ENCODE measurements around the gene TMEM117.

TMEM117 gene

DNA sequence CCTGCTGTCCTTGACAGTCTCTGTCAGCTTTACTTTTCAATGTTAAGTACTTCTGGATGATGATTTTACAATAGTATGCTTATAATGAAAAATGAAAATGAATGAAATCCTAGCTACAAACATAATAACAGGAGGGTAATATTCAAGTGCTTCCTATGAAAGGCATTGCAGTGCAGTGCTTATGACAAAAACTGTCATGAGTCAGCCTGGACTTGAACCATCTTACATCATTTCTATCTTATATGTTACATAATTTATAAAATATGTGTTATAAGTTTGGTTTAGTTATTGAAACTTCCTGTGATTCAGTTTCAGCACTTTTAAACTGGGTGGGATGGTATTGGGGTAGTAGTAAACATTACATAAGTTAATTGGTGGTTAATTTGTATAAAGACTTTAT is 451.7 kb downstream of the TMEM117 start:
- ATAC-seq (replicated peaks) (no peak), DNase-seq (no peak)
- no peaks in the 10 kb centered on the region for H3K36me3 Mint-ChIP-seq (ENCODE audit: insufficient read depth)
- peaks cover 4 to 10% of the 10 kb centered on the region in 2 donors for H3K9me3 Mint-ChIP-seq
- H3K4me3 Mint-ChIP-seq: no peak overlapping the region
- no peaks in the 10 kb centered on the region for H3K27me3 Mint-ChIP-seq
- H3K27ac Mint-ChIP-seq: no peak overlapping the region
- H3K4me1 Mint-ChIP-seq (ENCODE audit: low read depth in 2 of 2): peaks cover 9 to 17% of the 10 kb centered on the region in 2 donors

DNA sequence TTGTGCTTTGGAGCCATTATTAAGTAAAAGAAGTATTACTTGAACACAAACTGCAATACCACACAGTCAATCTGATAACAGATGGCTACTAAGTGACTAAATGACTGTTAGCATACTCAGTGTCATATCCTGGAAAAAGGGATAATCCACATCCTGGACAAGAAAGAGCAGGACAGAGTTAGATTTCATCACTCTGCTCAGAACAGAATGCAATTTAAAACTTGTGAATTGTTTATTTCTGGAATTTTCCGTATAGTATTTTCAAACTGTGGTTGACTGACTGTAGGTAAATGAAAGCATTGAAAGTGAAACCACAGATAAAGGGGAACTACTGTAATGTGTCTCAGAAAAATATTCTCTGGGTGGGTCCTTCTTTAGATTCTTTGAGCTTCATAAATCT is 458.8 kb downstream of the TMEM117 start:
- DNase-seq: no peak
- Mint-ChIP-seq H3K27me3 (no peaks in the 10 kb centered on the region), H3K9me3 (peaks cover 6 to 19% of the 10 kb centered on the region in 2 donors), H3K4me1 (ENCODE audit: low read depth in 2 of 2) (no peaks in the 10 kb centered on the region), H3K4me3 (no peak overlapping the region), H3K27ac (no peak overlapping the region), H3K36me3 (ENCODE audit: insufficient read depth) (no peaks in the 10 kb centered on the region)
- no peak for ATAC-seq (replicated peaks)

DNA sequence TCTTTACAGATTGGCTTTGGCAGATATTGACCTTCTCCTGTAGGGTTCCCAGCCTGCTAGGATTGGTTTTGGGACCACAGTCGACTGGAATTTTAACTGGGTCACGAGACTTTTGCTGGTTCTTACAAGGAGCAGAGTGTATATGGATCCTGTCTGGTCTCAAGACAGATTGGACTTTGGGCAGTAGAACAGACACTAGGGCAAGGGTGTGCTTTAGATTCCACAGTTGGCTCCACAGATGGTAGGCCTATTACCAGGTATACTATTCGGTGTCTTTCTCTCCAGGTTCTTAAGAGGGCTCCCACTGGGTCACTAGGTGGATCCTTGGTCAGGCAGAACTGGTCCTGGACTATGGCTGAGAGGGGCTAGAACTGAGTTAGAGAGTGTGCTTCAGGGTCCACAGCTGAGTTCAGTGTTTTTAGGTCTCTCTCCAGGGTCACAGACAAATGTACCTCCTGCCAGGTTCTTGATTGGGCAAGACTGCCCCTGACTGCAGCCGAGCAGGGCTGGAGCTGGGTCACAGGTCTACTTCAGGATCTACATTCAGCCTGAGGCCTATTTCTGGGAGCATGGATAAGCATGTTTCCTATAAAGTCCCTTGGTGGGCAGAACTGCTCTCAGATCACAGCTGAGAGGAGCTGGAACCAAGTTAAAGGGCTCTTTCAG is 460.2 kb downstream of the TMEM117 start:
- H3K4me1 Mint-ChIP-seq (ENCODE audit: low read depth in 2 of 2): no peaks in the 10 kb centered on the region
- H3K4me3 Mint-ChIP-seq: no peak overlapping the region
- DNase-seq (no peak), ATAC-seq (replicated peaks) (no peak)
- H3K27me3 Mint-ChIP-seq: no peaks in the 10 kb centered on the region
- H3K27ac Mint-ChIP-seq: no peak overlapping the region
- H3K36me3 Mint-ChIP-seq (ENCODE audit: insufficient read depth): no peaks in the 10 kb centered on the region
- H3K9me3 Mint-ChIP-seq: peaks cover 6 to 9% of the 10 kb centered on the region in 2 donors

DNA sequence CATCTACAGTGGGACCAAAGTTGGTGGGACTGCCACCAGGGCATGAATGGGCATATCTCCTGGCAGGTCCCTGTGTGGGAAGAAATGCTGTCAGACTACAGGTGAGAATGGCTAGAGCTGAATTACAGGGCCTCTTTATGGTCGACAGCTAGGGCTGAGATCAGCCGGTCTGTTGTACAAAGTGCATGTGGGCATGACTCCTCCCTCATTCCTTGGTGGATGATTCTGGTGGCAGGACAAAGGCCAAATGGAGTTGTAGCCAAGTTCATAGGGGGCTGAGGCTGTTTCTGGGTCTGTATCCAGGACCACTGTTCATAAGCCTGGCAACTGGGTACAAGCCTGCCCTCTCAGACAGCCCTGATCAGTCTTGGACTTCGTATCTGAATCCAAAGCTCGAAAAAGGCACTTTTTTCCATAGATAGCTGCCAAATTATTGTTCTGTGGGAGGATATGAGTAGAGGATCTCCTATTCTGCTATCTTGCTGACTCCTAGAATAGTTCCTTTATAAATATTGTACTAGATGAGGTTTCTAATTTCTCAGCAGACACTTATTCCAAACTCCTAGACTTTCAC is 460.8 kb downstream of the TMEM117 start:
- H3K4me3 Mint-ChIP-seq: no peak overlapping the region
- H3K27ac Mint-ChIP-seq: no peak overlapping the region
- H3K36me3 Mint-ChIP-seq (ENCODE audit: insufficient read depth): no peaks in the 10 kb centered on the region
- H3K27me3 Mint-ChIP-seq: no peaks in the 10 kb centered on the region
- H3K9me3 Mint-ChIP-seq: peaks cover 6 to 9% of the 10 kb centered on the region in 2 donors
- DNase-seq (no peak), ATAC-seq (replicated peaks) (no peak)
- no peaks in the 10 kb centered on the region for H3K4me1 Mint-ChIP-seq (ENCODE audit: low read depth in 2 of 2)

DNA sequence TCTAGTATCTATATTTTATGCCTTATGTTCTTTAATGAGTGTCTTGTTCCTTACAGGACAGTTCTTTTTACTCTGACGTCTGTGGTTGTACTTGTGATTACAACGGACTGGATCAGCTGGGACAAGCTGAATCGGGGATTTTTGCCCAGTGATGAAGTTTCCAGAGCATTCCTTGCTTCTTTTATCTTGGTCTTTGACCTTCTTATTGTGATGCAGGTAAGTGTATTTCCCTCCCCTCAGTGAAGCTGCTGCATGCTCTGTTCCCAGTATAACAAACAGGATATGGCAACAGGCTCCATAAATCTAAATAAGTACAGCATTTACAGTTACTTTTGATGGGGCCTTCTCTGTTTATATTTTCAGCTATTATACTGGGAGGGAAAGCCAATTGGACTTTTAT is 463.6 kb downstream of the TMEM117 start:
- no peak for DNase-seq
- peaks cover 6 to 9% of the 10 kb centered on the region in 2 donors for H3K9me3 Mint-ChIP-seq

DNA sequence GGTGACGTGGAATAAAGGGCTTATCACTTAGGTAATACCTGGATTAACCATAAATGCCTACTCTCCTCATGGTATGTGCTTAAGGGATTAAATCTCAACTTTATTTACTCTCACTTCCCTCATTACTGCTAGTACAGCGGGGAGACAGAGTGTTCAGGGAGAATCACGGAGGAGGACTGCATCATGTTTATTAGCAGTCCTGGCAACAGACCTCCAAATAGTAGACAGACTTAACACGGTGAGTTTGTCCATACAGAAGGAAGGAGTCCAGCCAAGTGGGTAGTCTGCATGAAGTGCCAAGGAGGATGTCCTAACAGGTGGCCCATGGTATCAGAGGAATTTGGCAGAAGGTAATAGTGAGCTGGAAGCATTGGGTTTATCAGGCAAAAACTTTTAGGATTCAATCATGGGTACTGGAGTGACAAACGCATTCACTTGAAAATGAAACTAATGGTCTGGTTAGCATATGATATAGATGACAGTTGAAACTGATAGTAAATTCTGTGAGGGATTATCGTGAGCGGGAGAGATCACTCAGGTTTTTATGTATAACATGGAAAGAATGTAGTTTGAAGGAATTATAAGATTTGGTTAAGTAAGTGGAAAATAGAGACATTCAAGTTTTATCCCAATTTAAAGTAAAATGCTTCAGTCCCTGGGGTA is 471.8 kb downstream of the TMEM117 start:
- H3K36me3 Mint-ChIP-seq (ENCODE audit: insufficient read depth): no peaks in the 10 kb centered on the region
- H3K27ac Mint-ChIP-seq: no peak overlapping the region
- DNase-seq (no peak), ATAC-seq (replicated peaks) (no peak)
- H3K4me3 Mint-ChIP-seq: no peak overlapping the region
- H3K4me1 Mint-ChIP-seq (ENCODE audit: low read depth in 2 of 2): peaks cover 0 to 3% of the 10 kb centered on the region in 2 donors
- no peaks in the 10 kb centered on the region for H3K9me3 Mint-ChIP-seq
- no peaks in the 10 kb centered on the region for H3K27me3 Mint-ChIP-seq

More for the DNA sequence above, 463.6 kb downstream of the TMEM117 start:
- Mint-ChIP-seq H3K4me3 (no peak overlapping the region), H3K27ac (no peak overlapping the region), H3K4me1 (ENCODE audit: low read depth in 2 of 2) (no peaks in the 10 kb centered on the region), H3K27me3 (no peaks in the 10 kb centered on the region), H3K36me3 (ENCODE audit: insufficient read depth) (no peaks in the 10 kb centered on the region)
- ATAC-seq (replicated peaks): no peak

DNA sequence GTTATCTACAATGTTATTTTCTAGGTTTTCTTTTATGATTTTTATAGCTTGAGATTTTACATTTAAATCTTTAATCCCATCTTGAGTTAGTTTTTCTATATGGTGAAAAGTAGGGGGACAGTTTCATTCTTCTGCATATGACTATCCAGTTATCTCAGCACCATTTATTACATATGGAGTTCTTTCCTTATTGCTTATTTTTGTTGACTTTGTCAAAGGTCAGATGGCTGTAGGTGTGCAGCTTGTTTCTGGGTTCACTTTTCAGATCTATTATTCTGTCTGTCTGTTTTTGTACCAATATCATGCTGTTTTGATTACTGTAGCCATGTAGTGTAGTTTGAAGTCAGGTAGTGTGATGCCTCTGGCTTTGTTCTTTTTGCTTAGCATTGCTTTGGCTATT is 477.3 kb downstream of the TMEM117 start:
- H3K36me3 Mint-ChIP-seq (ENCODE audit: insufficient read depth): no peaks in the 10 kb centered on the region
- ATAC-seq (replicated peaks): no peak
- H3K4me3 Mint-ChIP-seq: no peak overlapping the region
- no peak overlapping the region for H3K27ac Mint-ChIP-seq
- H3K9me3 Mint-ChIP-seq: no peaks in the 10 kb centered on the region
- no peaks in the 10 kb centered on the region for H3K27me3 Mint-ChIP-seq
- peaks cover 0 to 3% of the 10 kb centered on the region in 2 donors for H3K4me1 Mint-ChIP-seq (ENCODE audit: low read depth in 2 of 2)
- no peak for DNase-seq

DNA sequence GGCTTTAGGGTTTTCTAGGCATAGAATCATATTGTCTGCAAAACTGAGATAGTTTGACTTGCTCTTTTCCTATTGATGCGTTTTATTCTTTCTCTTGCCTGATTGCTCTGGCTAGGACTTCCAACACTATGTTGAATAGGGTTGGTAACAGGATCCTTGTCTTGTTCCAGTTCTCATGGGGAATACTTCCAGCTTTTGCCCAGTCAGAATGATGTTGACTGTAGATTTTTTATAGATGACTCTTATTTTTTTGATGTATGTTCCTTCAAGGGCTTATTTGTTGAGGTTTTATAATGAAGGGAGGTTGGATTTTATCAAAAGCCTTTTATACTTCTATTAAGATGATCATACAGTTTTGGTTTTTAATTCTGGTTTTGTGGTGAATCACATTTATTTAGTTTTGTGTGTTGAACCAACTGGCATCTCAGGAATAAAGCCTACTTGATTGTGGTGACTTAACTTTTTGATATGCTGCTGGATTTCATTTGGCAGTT is 478.2 kb downstream of the TMEM117 start:
- no peaks in the 10 kb centered on the region for H3K27me3 Mint-ChIP-seq
- H3K4me3 Mint-ChIP-seq: no peak overlapping the region
- DNase-seq (no peak), ATAC-seq (replicated peaks) (no peak)
- no peak overlapping the region for H3K27ac Mint-ChIP-seq
- peaks cover 0 to 3% of the 10 kb centered on the region in 2 donors for H3K4me1 Mint-ChIP-seq (ENCODE audit: low read depth in 2 of 2)
- no peaks in the 10 kb centered on the region for H3K36me3 Mint-ChIP-seq (ENCODE audit: insufficient read depth)
- H3K9me3 Mint-ChIP-seq: no peaks in the 10 kb centered on the region

DNA sequence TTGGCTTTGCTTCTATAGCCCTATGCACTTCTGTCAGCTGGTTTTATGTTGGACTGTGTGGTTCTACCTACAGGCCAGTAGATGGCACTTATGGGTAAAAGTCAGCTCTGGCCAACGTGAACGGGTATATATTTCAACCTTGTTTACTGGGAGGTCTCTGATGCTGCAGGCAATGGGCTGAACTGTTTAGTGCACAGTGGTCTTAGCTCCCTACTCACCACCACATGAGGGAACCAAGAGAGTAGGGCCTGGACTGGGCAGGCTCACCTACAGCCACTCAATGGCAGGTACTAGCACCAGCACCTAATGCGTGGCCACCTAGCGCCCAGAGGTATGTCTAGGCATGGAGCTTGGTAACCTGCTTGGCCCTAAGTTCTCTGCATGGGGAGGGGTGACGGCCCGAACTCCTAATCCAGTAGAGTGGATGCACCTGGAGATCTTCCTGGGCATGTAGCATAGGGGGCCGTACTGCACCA is 481.8 kb downstream of the TMEM117 start:
- ATAC-seq (replicated peaks) (no peak), DNase-seq (no peak)
- Mint-ChIP-seq H3K4me1 (ENCODE audit: low read depth in 2 of 2) (no peaks in the 10 kb centered on the region), H3K27me3 (no peaks in the 10 kb centered on the region), H3K4me3 (no peak overlapping the region), H3K27ac (no peak overlapping the region), H3K36me3 (ENCODE audit: insufficient read depth) (no peaks in the 10 kb centered on the region), H3K9me3 (no peaks in the 10 kb centered on the region)

DNA sequence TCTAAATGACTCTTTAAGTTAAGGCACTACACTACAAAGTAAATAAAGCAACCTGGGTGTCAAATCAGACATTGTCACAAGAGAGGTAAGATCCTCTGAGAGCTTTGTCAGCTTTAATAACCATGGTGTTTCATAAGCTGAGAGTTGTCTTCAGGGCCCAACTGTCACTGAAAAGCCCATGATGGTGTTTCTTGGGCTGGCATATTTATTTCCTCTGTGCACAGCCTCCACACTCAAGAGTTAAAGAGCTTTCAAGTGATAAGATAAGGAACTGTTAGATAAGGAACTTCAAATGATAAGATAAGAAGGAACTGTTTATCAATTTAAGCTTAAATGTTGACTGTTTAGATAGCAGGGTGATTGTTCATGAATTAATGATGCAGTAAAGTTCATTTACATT is 495.4 kb downstream of the TMEM117 start:
- H3K4me1 Mint-ChIP-seq (ENCODE audit: low read depth in 2 of 2): no peaks in the 10 kb centered on the region

DNA sequence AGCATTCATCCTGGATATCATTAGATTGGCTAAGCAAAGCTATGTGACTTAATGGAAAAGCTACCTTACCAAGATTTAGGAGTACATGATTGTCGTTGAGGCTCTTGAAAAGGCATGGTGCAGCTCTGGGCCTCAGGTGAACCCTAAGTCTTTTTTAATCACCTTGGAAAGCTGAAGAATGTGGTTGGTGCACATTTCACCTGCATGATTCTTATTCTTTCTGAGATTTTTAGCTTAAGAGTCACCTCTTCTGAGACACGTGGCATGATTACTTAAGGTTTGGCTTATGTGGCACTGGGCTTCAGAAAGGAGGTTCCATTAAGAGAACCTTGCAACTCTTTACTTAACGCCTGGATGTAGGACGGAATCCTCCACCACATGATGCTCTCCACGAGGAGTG is 498.5 kb downstream of the TMEM117 start:
- Mint-ChIP-seq H3K36me3 (ENCODE audit: insufficient read depth) (no peaks in the 10 kb centered on the region), H3K27me3 (no peaks in the 10 kb centered on the region), H3K4me1 (ENCODE audit: low read depth in 2 of 2) (no peaks in the 10 kb centered on the region), H3K4me3 (no peak overlapping the region), H3K9me3 (no peaks in the 10 kb centered on the region), H3K27ac (no peak overlapping the region)
- no peak for ATAC-seq (replicated peaks)
- no peak for DNase-seq

More for the DNA sequence above, 495.4 kb downstream of the TMEM117 start:
- no peak overlapping the region for H3K27ac Mint-ChIP-seq
- H3K4me3 Mint-ChIP-seq: no peak overlapping the region
- H3K27me3 Mint-ChIP-seq: no peaks in the 10 kb centered on the region
- no peaks in the 10 kb centered on the region for H3K9me3 Mint-ChIP-seq
- ATAC-seq (replicated peaks) (no peak), DNase-seq (no peak)
- H3K36me3 Mint-ChIP-seq (ENCODE audit: insufficient read depth): no peaks in the 10 kb centered on the region

DNA sequence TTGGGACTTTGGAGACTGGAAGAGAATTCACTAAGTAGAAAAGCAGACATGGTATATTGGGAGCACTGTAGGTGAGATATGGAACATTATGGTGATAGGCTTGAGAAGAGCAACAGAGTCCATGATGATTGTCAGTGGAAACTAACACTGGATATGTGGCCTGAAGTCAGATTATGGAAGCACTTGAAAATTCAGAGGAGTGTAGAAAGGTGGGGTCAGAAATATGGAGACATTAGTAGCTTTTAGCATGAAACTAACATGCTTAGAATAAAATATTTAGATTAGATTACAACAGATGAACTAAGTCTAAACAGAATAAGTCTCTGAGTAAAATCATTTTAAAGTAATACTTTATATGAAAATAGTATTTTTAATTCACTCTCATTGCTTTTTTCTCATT is 499.1 kb downstream of the TMEM117 start:
- H3K9me3 Mint-ChIP-seq: no peaks in the 10 kb centered on the region
- H3K27me3 Mint-ChIP-seq: no peaks in the 10 kb centered on the region
- H3K4me1 Mint-ChIP-seq (ENCODE audit: low read depth in 2 of 2): no peaks in the 10 kb centered on the region
- DNase-seq: no peak
- no peak overlapping the region for H3K4me3 Mint-ChIP-seq
- no peaks in the 10 kb centered on the region for H3K36me3 Mint-ChIP-seq (ENCODE audit: insufficient read depth)
- H3K27ac Mint-ChIP-seq: no peak overlapping the region
- ATAC-seq (replicated peaks): no peak

DNA sequence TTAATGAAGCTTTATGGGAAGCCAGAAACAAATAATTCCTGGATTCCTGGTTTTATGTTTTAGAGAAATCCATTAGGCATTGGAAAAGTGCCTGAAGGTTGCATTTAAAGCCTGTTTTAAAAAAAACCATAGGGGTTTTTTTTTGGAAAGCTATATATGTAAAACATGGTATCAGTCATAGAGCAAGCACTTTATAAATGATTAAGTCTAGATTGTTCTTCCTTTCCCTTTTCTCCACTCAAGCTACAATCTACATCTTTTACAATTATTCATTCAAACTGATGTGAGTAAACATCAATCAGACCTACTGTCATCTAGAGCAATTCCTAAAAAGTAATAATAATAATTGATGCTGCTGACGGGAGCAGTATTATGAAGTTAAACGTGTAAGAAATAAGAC is 500.7 kb downstream of the TMEM117 start:
- no peaks in the 10 kb centered on the region for H3K27me3 Mint-ChIP-seq
- H3K9me3 Mint-ChIP-seq: no peaks in the 10 kb centered on the region
- H3K27ac Mint-ChIP-seq: no peak overlapping the region
- ATAC-seq (replicated peaks) (no peak), DNase-seq (no peak)
- no peaks in the 10 kb centered on the region for H3K4me1 Mint-ChIP-seq (ENCODE audit: low read depth in 2 of 2)
- no peaks in the 10 kb centered on the region for H3K36me3 Mint-ChIP-seq (ENCODE audit: insufficient read depth)
- no peak overlapping the region for H3K4me3 Mint-ChIP-seq

DNA sequence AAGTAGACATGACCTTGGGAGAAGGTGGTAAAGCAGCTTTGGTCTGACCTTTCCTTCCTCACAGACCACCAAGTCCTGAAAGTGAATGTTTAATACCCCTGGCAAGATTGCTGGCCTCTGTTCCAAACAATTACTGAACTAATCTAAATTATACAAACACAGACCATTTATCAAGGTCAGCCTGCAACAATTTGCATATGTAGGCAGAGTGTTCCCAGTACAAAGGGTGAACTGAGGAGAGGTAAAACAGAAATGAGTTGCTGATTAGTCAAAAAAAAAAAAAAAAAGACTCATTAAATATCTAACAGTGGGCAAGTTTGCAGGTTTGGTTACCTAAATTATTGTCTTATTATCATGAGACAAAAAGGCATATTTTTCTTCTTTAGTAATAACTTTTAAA is 506.5 kb downstream of the TMEM117 start:
- no peak for DNase-seq
- H3K4me3 Mint-ChIP-seq: no peak overlapping the region
- no peak overlapping the region for H3K27ac Mint-ChIP-seq
- H3K36me3 Mint-ChIP-seq (ENCODE audit: insufficient read depth): peaks cover 3% of the 10 kb centered on the region
- H3K4me1 Mint-ChIP-seq (ENCODE audit: low read depth in 2 of 2): no peaks in the 10 kb centered on the region
- ATAC-seq (replicated peaks): no peak
- H3K27me3 Mint-ChIP-seq: no peaks in the 10 kb centered on the region
- no peaks in the 10 kb centered on the region for H3K9me3 Mint-ChIP-seq

Data from effector memory CD8-positive, alpha-beta T cell (primary cell).